Occipital lobe (tissue), 2 donors: ENCODE data around the gene CSF1. TPM values are rescaled to one million over a fixed set of nuclear protein-coding genes. Genes with fewer than 3 reads are reported as not detected.
"Not testable (repeated sequence)": the region's sequence is repeated elsewhere in the genome, so short reads cannot be mapped to it uniquely, and the experiment has no call there.

Experiments
- DNase-seq: peaks from one replicate; lab custom pipeline; 2025; lab: John Stamatoyannopoulos, UW
- total RNA-seq: library from RNA; depleted of rRNA; stranded (reverse); fragments of >200 nt; gene quantifications from one replicate; pipeline ENCODE4 v1.2.3, GENCODE V29; 2014

The CSF1 gene
- total RNA-seq, 1 donor from 2014 or later = 3.9 TPM

GRCh38 chr1:109937738-109938137, 27.1 kb downstream of the CSF1 start:
- DNase-seq = no peak

GRCh38 chr1:109938556-109938955, 27.9 kb downstream of the CSF1 start:
- DNase-seq = no peak

GRCh38 chr1:109942434-109942833, 31.8 kb downstream of the CSF1 start:
- no peak for DNase-seq

- no peak for DNase-seq
Observed at GRCh38 chr1:109944541-109944940, 33.9 kb downstream of the CSF1 start.

GRCh38 chr1:109946511-109946910, 35.9 kb downstream of the CSF1 start:
- DNase-seq = no peak

- DNase-seq = no peak
Observed at GRCh38 chr1:109947582-109948284, 37.1 kb downstream of the CSF1 start.

- DNase-seq = no peak
Observed at GRCh38 chr1:109948285-109948630, 37.6 kb downstream of the CSF1 start.

- DNase-seq = no peak
Observed at GRCh38 chr1:109950038-109950437, 39.4 kb downstream of the CSF1 start.

GRCh38 chr1:109950509-109950908, 39.9 kb downstream of the CSF1 start:
- no peak for DNase-seq

- not testable (repeated sequence) for DNase-seq
Observed at GRCh38 chr1:109951501-109951900, 40.9 kb downstream of the CSF1 start.

- DNase-seq = no peak
Observed at GRCh38 chr1:109954041-109954512, 43.4 kb downstream of the CSF1 start.

GRCh38 chr1:109959632-109959973, 49.0 kb downstream of the CSF1 start:
- DNase-seq = no peak

- DNase-seq = no peak
Observed at GRCh38 chr1:109959974-109960744, 49.5 kb downstream of the CSF1 start.

GRCh38 chr1:109960745-109961094, 50.1 kb downstream of the CSF1 start:
- no peak for DNase-seq

- DNase-seq = no peak
Observed at GRCh38 chr1:109963864-109964263, 53.2 kb downstream of the CSF1 start.

GRCh38 chr1:109969146-109969829, 58.6 kb downstream of the CSF1 start:
- no peak for DNase-seq

- no peak for DNase-seq
Observed at GRCh38 chr1:109969907-109970306, 59.3 kb downstream of the CSF1 start.

GRCh38 chr1:109971559-109971958, 60.9 kb downstream of the CSF1 start:
- no peak for DNase-seq

- no peak for DNase-seq
Observed at GRCh38 chr1:109974191-109974590, 63.5 kb downstream of the CSF1 start.

- no peak for DNase-seq
Observed at GRCh38 chr1:109975718-109976117, 65.1 kb downstream of the CSF1 start.

- no peak for DNase-seq
Observed at GRCh38 chr1:109976762-109977161, 66.1 kb downstream of the CSF1 start.

- no peak for DNase-seq
Observed at GRCh38 chr1:109977225-109977624, 66.6 kb downstream of the CSF1 start.
